ENCODE data around the gene SNX32. TPM values are rescaled to one million over a fixed set of nuclear protein-coding genes. Genes with fewer than 3 reads are reported as not detected.

SNX32 gene
- total RNA-seq, 1 experiment from 2014 or later = 0.16 TPM

DNA sequence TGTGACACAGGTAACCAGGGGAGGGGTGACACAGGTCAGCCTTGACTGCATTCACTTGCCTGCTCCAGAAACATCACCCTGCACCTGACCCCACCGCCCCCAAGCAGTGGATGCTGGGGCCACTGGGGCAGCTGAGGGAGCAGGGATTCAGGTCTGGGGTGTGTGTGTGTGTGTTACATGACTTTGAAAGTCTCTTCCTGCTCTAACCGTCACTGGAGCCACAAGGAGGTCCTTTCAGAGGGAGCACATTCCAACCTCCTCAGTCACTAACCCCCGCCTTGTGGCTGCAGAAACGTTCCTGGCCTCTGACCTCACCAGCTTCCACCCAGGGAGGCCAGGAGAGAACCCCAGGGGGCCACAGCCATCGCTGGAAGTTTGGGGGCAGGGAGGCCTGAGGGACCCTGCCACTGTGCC, 69.3 kb downstream of the SNX32 start:
- Histone ChIP-seq H3K4me1 (replicated peaks) (peaks cover 58% of the 10 kb centered on the region), H3K4me3 (peak overlapping the region; percentile 3; the same call in 1 of the 2 replicates)

More for the DNA sequence above, 69.3 kb downstream of the SNX32 start:
- Histone ChIP-seq H3K27ac (peak overlapping the region; percentile 90), H3K9me3 (replicated peaks) (no peaks in the 10 kb centered on the region), H3K27me3 (replicated peaks) (no peaks in the 10 kb centered on the region), H3K36me3 (peaks cover 21% of the 10 kb centered on the region)
- DNase-seq (ENCODE audit: low read depth in 1 of 2, low spot score in 2 of 2) = peak; percentile 99 to 100

Other genes starting within 250 kb of the SNX32 start
- 0.13 TPM in 1 of 2 replicates, not detected in the other for gene KCNK7, start 238.2 kb upstream of the SNX32 start, total RNA-seq (2014; rRNA removed; shearing (Covaris generic))
- 37.9 and 55.8 TPM in 2 replicates for gene MAP3K11, start 219.7 kb upstream of the SNX32 start, total RNA-seq (2014; rRNA removed; shearing (Covaris generic))
- 27.5 and 39.7 TPM in 2 replicates for gene PCNX3, start 218.2 kb upstream of the SNX32 start, total RNA-seq (2014; rRNA removed; shearing (Covaris generic))
- 48.0 and 56.1 TPM in 2 replicates for gene SIPA1, start 195.9 kb upstream of the SNX32 start, total RNA-seq (2014; rRNA removed; shearing (Covaris generic))
- gene RELA, start 171.0 kb upstream of the SNX32 start, total RNA-seq (2014; rRNA removed; shearing (Covaris generic)) = 51.7 and 63.3 TPM in 2 replicates
- 90.5 and 119 TPM in 2 replicates for gene KAT5, start 121.7 kb upstream of the SNX32 start, total RNA-seq (2014; rRNA removed; shearing (Covaris generic))
- gene RNASEH2C, start 113.2 kb upstream of the SNX32 start, total RNA-seq (2014; rRNA removed; shearing (Covaris generic)) = 168 and 170 TPM in 2 replicates
- gene AP5B1, start 53.0 kb upstream of the SNX32 start, total RNA-seq (2014; rRNA removed; shearing (Covaris generic)) = 30.4 and 33.4 TPM in 2 replicates
- gene OVOL1, start 46.9 kb upstream of the SNX32 start, total RNA-seq (2014; rRNA removed; shearing (Covaris generic)) = not detected in 2 replicates
- gene CFL1, start 24.2 kb downstream of the SNX32 start, total RNA-seq (2014; rRNA removed; shearing (Covaris generic)) = 4,273 and 4,722 TPM in 2 replicates
- gene MUS81, start 26.5 kb downstream of the SNX32 start, total RNA-seq (2014; rRNA removed; shearing (Covaris generic)) = 121 and 130 TPM in 2 replicates
- 120 and 194 TPM in 2 replicates for gene EFEMP2, start 38.8 kb downstream of the SNX32 start, total RNA-seq (2014; rRNA removed; shearing (Covaris generic))
- gene CTSW, start 45.9 kb downstream of the SNX32 start, total RNA-seq (2014; rRNA removed; shearing (Covaris generic)) = 1.9 TPM in 1 of 2 replicates, not detected in the other
- 295 and 309 TPM in 2 replicates for gene FIBP, start 54.5 kb downstream of the SNX32 start, total RNA-seq (2014; rRNA removed; shearing (Covaris generic))
- gene CCDC85B, start 56.7 kb downstream of the SNX32 start, total RNA-seq (2014; rRNA removed; shearing (Covaris generic)) = 94.0 and 160 TPM in 2 replicates
- 72.1 and 97.5 TPM in 2 replicates for gene FOSL1, start 66.4 kb downstream of the SNX32 start, total RNA-seq (2014; rRNA removed; shearing (Covaris generic))
- gene C11orf68, start 85.1 kb downstream of the SNX32 start, total RNA-seq (2014; rRNA removed; shearing (Covaris generic)) = 25.0 and 44.8 TPM in 2 replicates
- 463 and 527 TPM in 2 replicates for gene DRAP1, start 85.5 kb downstream of the SNX32 start, total RNA-seq (2014; rRNA removed; shearing (Covaris generic))
- gene TSGA10IP, start 111.5 kb downstream of the SNX32 start, total RNA-seq (2014; rRNA removed; shearing (Covaris generic)) = not detected in 2 replicates
- 172 and 186 TPM in 2 replicates for gene SART1, start 127.8 kb downstream of the SNX32 start, total RNA-seq (2014; rRNA removed; shearing (Covaris generic))
- gene EIF1AD, start 168.2 kb downstream of the SNX32 start, total RNA-seq (2014; rRNA removed; shearing (Covaris generic)) = 84.3 and 93.2 TPM in 2 replicates
- 116 and 140 TPM in 2 replicates for gene BANF1, start 168.5 kb downstream of the SNX32 start, total RNA-seq (2014; rRNA removed; shearing (Covaris generic))
- not detected in 2 replicates for gene CST6, start 178.0 kb downstream of the SNX32 start, total RNA-seq (2014; rRNA removed; shearing (Covaris generic))
- gene CATSPER1, start 192.5 kb downstream of the SNX32 start, total RNA-seq (2014; rRNA removed; shearing (Covaris generic)) = 0.50 and 1.4 TPM in 2 replicates
- not detected in 2 replicates for gene GAL3ST3, start 215.2 kb downstream of the SNX32 start, total RNA-seq (2014; rRNA removed; shearing (Covaris generic))
- 334 and 353 TPM in 2 replicates for gene SF3B2, start 218.4 kb downstream of the SNX32 start, total RNA-seq (2014; rRNA removed; shearing (Covaris generic))
- gene PACS1, start 236.3 kb downstream of the SNX32 start, total RNA-seq (2014; rRNA removed; shearing (Covaris generic)) = 28.5 and 37.1 TPM in 2 replicates